IPS DF 6.9 (cell line): Measurements from ENCODE around the gene C10orf120.

Source experiments
- DNase-seq: peaks from one replicate; pipeline ENCODE4 v3.0.0-alpha.2; 2013; ENCODE audit warnings: low read depth, low spot score
- H3K27ac ChIP-seq: one replicate; pipeline ENCODE4 v1.5.1; 2013; ENCODE audit warnings: low read length, control low read depth
- H3K27me3 ChIP-seq: 2 replicates; pipeline ENCODE4 v1.6.1; 2013; ENCODE audit warnings: mild to moderate bottlenecking, low read length; ENCODE audit not compliant: control insufficient read depth, insufficient read depth
- H3K36me3 ChIP-seq: 2 replicates; pipeline ENCODE4 v1.6.1; 2013; ENCODE audit warnings: low read length; ENCODE audit not compliant: control insufficient read depth, insufficient read depth
- H3K4me1 ChIP-seq: 2 replicates; pipeline ENCODE4 v1.6.1; 2013; ENCODE audit warnings: low read length; ENCODE audit not compliant: control insufficient read depth, insufficient read depth
- H3K4me3 ChIP-seq: 2 replicates; pipeline ENCODE4 v1.5.1; 2013; ENCODE audit warnings: mild to moderate bottlenecking, low read length
- H3K9me3 ChIP-seq: 2 replicates; pipeline ENCODE4 v1.6.1; 2013; ENCODE audit warnings: low read length, inconsistent platforms; ENCODE audit not compliant: control insufficient read depth, insufficient read depth
- WGBS: extraction: QIAGEN DNeasy Blood & Tissue Kit; methylation state at CpG from one replicate; pipeline ENCODE4 v1.1.7; 2013; ENCODE audit warnings: mixed read lengths, missing lambda C conversion rate; ENCODE audit not compliant: insufficient read length, insufficient coverage; 5-methylcytosine and 5-hydroxymethylcytosine counted together

Gene C10orf120

DNA sequence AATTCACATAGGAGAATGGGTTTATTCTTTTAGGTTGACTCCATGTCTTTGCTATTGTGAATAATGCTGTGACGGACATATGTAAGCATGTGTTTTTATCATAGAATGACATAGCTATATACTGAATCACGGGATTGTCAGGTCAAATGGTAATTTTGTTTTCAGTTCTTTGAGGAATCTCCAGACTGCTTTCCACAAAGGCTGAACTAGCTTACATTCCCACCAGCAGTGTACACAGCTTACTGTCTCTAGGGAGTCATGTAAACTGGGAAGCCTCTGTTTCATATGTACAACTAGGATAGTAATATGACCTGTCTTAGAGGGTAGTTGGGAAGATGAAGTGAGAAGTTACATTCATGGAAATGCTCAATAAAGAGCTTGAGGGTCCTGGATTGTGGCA lies 6.8 kb upstream of the C10orf120 start:
- H3K4me1 ChIP-seq, result no peaks in the 10 kb centered on the region
- no peaks in the 10 kb centered on the region for H3K27me3 ChIP-seq
- no peak overlapping the region for H3K4me3 ChIP-seq
- no peaks in the 10 kb centered on the region for H3K9me3 ChIP-seq
- WGBS, result no CpG with 5 or more reads among the region's 2 CpGs
- DNase-seq, result no peak
- no peak overlapping the region for H3K27ac ChIP-seq
- H3K36me3 ChIP-seq, result no peaks in the 10 kb centered on the region

DNA sequence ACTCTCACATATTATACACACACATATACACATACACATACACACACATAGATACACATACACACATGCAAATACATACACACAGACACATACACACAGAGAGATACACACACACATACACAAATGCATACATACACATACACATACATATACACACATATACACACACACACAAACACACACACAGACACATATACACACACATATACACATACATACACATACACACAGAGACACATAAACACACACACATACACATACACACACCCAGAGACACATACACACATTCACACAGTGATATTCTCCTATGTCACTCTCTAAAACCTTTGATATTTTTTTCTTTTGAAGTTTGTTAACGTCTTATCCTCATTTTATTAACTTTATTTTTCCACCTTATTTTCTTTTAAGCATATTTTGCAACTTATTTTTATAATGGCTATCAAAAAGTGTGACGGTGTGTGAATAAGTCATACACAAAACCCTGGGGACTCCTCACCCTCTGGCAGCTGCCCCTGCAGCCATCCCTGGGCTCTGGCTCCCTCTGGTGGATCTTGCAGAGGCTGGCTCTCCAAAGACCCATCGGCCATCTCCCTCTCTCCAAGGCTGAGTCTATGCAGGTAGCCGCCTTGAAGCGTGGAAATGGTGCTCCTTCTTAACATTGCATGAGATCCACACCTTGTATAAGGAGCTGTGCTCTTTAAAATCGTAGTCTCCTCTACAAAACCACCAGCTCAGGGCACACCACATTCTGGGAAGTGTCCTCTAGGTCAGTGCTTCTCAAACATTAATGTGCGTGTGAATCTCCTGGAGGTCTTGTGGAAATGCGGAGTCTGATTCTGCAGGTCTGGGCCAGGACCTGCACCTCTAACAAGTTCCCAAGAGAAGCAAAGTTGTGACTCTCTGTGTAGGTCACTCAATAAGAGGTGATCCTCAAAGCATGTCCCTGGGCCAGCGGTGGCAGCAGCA lies 4.1 kb upstream of the C10orf120 start:
- 100% methylated on average over 1 of the region's 9 CpGs for WGBS

DNA sequence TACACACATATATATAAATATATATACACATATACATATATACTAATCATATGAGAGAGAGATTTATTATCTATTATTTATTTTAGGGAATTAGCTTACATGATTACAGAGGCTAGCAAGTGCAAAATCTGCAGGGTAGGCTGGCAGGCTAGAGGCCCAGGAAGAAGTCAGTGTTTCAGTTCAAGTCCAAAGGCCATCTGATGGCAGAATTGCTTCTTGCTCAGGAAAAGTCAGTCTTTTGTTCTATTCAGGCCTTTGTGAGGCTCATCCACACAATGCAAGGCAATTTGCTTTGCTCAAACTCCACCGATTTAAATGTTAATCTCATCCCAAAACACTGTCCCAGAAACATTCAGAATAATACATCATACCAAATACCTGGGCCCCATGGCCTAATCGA lies 2.6 kb upstream of the C10orf120 start:
- DNase-seq, result no peak
- no peaks in the 10 kb centered on the region for H3K27me3 ChIP-seq
- no peak overlapping the region for H3K4me3 ChIP-seq
- no peak overlapping the region for H3K27ac ChIP-seq
- no peaks in the 10 kb centered on the region for H3K4me1 ChIP-seq
- no peaks in the 10 kb centered on the region for H3K9me3 ChIP-seq
- WGBS, result no CpG with 5 or more reads among the region's 2 CpGs
- H3K36me3 ChIP-seq, result no peaks in the 10 kb centered on the region

More for the DNA sequence above, 4.1 kb upstream of the C10orf120 start:
- Histone ChIP-seq H3K27ac (no peak overlapping the region), H3K9me3 (no peaks in the 10 kb centered on the region), H3K4me1 (no peaks in the 10 kb centered on the region), H3K27me3 (no peaks in the 10 kb centered on the region), H3K4me3 (no peak overlapping the region), H3K36me3 (no peaks in the 10 kb centered on the region)
- DNase-seq, result peak; percentile 45

DNA sequence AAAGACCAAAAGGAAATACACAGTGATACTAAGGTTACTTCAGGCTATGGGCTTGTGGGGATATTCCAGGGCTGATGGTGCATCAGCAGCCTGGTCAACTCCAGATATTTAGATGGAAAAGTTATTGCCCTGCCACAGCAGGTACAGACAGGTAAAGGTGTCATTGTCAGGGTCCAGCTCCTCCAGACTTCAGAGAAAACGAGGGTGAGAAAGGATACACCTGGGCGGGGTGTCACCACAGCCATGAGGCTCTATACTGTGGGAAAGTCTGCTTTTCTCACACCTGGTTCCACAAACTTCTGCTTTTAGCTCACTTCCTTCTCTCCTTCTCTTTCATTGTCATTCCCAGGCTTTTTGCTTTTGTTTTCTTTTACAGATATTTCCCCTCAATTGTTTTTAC lies 2.0 kb upstream of the C10orf120 start:
- Histone ChIP-seq H3K4me1 (no peaks in the 10 kb centered on the region), H3K4me3 (no peak overlapping the region), H3K9me3 (no peaks in the 10 kb centered on the region), H3K27ac (no peak overlapping the region), H3K36me3 (no peaks in the 10 kb centered on the region), H3K27me3 (no peaks in the 10 kb centered on the region)
- DNase-seq, result no peak
- WGBS, result no CpG with 5 or more reads among the region's 2 CpGs

DNA sequence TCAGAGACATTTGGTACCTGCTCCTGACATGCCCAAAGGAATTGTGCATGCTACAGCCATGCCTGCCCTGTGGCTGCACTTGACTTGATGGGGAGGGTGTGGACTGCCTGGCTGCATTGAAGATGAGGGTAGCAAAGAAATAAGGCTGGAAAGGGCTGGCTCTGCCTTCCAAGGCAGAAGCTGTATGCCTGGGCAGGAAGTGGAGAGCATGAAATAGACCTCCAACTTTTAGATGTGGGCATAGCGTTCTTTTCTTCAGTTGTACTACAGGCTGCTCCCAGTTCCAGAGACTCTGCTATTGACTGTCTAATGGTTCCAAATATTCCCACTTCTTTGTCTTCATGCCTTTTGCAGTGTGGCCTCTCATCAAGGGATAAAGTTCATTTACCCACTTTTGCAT lies 3.0 kb downstream of the C10orf120 start:
- H3K36me3 ChIP-seq, result no peaks in the 10 kb centered on the region
- DNase-seq, result no peak
- H3K4me1 ChIP-seq, result no peaks in the 10 kb centered on the region
- H3K9me3 ChIP-seq, result no peaks in the 10 kb centered on the region
- no peaks in the 10 kb centered on the region for H3K27me3 ChIP-seq
- WGBS, result no CpG with 5 or more reads among the region's 1 CpG
- no peak overlapping the region for H3K27ac ChIP-seq
- H3K4me3 ChIP-seq, result no peak overlapping the region

DNA sequence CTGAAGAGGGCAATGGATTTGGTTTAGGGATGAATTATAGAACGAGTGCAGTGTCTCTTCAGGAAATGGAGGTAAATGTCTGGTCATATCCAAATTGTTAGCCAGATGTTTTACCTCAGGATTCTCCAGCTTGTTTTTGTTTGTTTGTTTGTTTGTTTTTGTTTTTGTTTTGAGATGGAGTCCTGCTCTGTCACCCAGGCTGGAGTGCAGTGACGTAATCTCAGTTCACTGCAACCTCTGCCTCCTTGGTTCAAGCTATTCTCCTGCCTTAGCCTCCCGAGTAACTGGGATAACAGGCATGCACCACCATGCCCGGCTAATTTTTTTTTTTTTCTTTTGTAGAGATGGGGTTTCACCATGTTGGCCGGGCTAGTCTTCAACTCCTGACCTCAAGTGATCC lies 6.9 kb downstream of the C10orf120 start:
- H3K9me3 ChIP-seq, result no peaks in the 10 kb centered on the region
- H3K27ac ChIP-seq, result no peak overlapping the region
- no peak overlapping the region for H3K4me3 ChIP-seq
- H3K36me3 ChIP-seq, result no peaks in the 10 kb centered on the region
- no peak for DNase-seq
- no peaks in the 10 kb centered on the region for H3K4me1 ChIP-seq
- H3K27me3 ChIP-seq, result no peaks in the 10 kb centered on the region
- no CpG with 5 or more reads among the region's 5 CpGs for WGBS

DNA sequence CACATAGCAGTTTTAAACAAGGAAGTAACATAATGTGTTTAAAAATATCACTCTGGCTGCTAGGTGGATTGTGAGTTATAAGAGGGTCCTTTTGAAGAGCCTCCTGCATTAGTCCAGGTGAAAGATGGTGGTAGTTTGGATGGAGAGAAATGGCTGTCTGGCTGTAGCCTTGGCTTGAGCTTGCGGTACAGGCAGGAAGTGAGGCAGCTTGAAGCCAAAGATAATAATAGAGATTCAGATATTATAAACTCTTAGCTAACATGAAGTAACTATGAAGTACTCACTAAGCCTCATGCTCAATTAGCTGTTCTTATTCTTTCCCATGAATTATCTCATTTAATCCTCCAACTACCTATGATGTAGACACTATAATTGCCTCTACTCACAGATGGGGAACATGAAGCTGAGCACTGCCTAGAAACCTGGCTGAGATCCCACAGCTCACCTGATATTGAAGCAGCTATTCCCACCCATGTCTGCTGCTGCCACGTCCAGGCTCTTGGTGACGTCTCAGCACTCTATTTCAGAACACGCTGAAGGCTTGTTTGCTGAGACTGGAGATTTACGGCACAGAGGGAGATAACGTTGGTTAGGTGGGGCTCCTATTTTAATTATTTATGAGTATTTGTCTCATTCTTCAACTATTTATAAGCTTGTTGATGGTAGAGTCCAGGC lies 10.4 kb downstream of the C10orf120 start:
- no peak for DNase-seq
- H3K36me3 ChIP-seq, result no peaks in the 10 kb centered on the region
- no peaks in the 10 kb centered on the region for H3K9me3 ChIP-seq
- H3K4me3 ChIP-seq, result no peak overlapping the region
- H3K27ac ChIP-seq, result no peak overlapping the region
- no peaks in the 10 kb centered on the region for H3K27me3 ChIP-seq
- no peaks in the 10 kb centered on the region for H3K4me1 ChIP-seq
- no CpG with 5 or more reads among the region's 6 CpGs for WGBS

DNA sequence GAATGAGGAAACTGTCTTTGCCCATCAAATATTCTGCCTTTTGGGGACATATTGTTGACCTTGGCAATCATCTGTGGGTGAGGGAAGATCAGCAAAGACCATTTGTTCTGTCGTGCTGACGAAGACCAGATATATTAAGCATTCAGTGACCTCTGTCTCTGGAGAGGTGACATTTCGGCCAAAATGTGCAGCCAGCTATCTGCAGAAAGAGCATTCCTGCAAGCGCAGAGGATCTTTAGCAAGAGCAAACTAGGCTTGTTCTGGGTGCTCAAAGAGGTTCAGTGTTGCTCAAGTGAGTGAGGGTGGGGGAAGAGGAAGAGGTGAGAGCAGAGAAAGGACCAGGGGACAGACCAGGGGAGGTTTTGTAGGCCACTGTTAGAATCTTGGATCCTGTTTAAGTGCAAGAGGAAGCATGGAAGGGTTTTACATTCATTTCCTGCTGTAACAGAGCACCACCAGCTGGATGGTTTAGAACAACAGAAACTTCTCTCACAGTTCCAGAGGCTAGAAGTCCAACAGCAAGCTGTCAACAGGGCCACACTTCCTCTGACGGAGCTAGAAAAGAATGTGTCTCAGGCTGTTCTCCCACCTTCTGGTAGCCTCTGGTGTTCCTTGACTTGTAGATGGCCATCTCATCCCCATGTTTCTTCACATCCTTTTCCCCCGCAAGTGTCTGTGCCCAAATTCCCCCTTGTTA lies 11.2 kb downstream of the C10orf120 start:
- Histone ChIP-seq H3K4me1 (no peaks in the 10 kb centered on the region), H3K27me3 (no peaks in the 10 kb centered on the region), H3K9me3 (no peaks in the 10 kb centered on the region), H3K27ac (no peak overlapping the region), H3K36me3 (no peaks in the 10 kb centered on the region), H3K4me3 (no peak overlapping the region)
- no peak for DNase-seq
- no CpG with 5 or more reads among the region's 6 CpGs for WGBS

DNA sequence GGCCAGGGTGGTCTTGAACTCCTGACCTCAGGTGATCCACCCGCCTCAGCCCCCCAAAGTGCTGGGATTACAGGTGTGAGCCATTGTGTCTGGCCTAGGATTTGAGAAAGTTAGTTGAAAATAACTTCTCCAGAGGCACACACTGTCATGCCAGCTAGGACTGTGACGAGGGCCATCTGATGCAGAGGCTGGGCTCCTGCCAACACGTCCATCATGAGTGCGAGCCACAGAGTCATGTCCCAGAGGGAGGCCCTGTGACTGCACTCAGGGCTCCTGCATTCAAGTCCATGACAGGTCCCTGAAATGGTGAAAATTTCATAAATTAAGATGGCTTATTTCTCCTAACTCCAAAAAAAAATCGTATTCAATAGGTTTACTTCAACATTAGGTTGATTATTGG lies 17.1 kb downstream of the C10orf120 start:
- H3K27ac ChIP-seq, result no peak overlapping the region
- H3K4me3 ChIP-seq, result no peak overlapping the region
- H3K27me3 ChIP-seq, result no peaks in the 10 kb centered on the region
- H3K36me3 ChIP-seq, result no peaks in the 10 kb centered on the region
- WGBS, result no CpG with 5 or more reads among the region's 5 CpGs
- no peak for DNase-seq
- no peaks in the 10 kb centered on the region for H3K9me3 ChIP-seq
- H3K4me1 ChIP-seq, result no peaks in the 10 kb centered on the region

DNA sequence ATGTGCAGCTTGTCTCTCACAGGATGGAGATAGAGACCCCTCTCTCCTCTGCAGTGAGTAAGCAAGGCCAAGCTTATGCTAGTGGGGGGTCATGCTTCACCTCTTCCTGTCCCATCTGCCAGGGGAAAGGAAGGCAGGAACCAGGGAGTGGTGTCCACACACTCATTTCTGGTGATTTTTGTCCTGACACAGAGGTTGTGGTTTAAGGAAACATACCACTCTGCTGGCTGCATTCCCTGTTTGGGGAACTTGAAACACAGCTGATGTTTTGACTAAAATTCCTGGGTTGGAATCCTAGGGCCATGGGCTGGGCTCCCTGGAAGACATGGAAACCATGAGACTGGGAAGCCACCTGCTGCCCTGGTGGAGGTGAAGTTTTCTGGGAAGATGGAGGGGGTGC lies 21.4 kb downstream of the C10orf120 start:
- Histone ChIP-seq H3K4me1 (no peaks in the 10 kb centered on the region), H3K27me3 (no peaks in the 10 kb centered on the region), H3K36me3 (no peaks in the 10 kb centered on the region), H3K4me3 (no peak overlapping the region), H3K9me3 (no peaks in the 10 kb centered on the region), H3K27ac (no peak overlapping the region)
- no peak for DNase-seq
